Esophagus muscularis mucosa (tissue), 3 donors: ENCODE results near the gene MSI2.

Experiments
- POLR2A ChIP-seq: fragments of 450-650 bp; IDR thresholded peaks from one replicate; pipeline ENCODE4 v1.6.1; 2017; ENCODE audit warnings: antibody characterized with exemption, moderate library complexity, mild to moderate bottlenecking, low read depth
- POLR2AphosphoS5 ChIP-seq, 2 donors: sonication (generic); formaldehyde crosslinking; IDR thresholded peaks; one replicate each; pipeline ENCODE4 v1.6.1; 2017; ENCODE audit warnings: antibody characterized with exemption in 2 of 2
- TF ChIP-seq, protein P1 (sequence below), 3 experiments: fragments of 200-600 bp in 2 of 3; fragments of 450-650 bp in 1 of 3; sonication (generic) in 2 of 3; IDR thresholded peaks; one replicate each; pipeline ENCODE4 v1.5.1; 2017 to 2019; ENCODE audit warnings: antibody characterized with exemption in 3 of 3, mild to moderate bottlenecking in 2 of 3, moderate library complexity in 1 of 3

DNA sequence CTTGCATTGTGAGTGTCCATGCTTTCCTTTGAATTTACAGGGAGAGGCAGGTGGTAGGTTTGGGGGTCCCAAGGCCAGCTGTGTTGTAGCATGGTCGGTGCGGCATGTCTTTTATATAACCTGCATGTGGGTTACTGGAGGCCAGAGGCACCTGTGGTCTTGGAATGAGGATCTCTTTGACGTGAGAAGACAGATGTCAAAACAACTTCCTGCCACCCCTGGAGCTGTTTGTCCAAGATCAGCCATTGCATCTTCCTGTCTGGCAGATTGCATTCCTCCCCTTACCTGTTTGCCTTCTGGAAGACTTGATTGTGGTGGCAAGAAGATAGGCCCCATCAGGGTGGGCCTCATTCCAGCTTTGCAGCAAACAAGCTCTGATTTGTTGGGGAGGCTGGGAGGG, 175.1 kb downstream of the MSI2 start:
- TF ChIP-seq, protein P1, sequence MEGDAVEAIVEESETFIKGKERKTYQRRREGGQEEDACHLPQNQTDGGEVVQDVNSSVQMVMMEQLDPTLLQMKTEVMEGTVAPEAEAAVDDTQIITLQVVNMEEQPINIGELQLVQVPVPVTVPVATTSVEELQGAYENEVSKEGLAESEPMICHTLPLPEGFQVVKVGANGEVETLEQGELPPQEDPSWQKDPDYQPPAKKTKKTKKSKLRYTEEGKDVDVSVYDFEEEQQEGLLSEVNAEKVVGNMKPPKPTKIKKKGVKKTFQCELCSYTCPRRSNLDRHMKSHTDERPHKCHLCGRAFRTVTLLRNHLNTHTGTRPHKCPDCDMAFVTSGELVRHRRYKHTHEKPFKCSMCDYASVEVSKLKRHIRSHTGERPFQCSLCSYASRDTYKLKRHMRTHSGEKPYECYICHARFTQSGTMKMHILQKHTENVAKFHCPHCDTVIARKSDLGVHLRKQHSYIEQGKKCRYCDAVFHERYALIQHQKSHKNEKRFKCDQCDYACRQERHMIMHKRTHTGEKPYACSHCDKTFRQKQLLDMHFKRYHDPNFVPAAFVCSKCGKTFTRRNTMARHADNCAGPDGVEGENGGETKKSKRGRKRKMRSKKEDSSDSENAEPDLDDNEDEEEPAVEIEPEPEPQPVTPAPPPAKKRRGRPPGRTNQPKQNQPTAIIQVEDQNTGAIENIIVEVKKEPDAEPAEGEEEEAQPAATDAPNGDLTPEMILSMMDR (IDR thresholded peaks at IDR 0.05), result no peak
- TF ChIP-seq POLR2A (no peak), POLR2AphosphoS5 (IDR thresholded peaks at IDR 0.05) (no peak)
